SK-N-SH (cell line): ENCODE data around the gene APOL2. TPM values are rescaled to one million over a fixed set of nuclear protein-coding genes. Genes with fewer than 3 reads are reported as not detected.
"Not testable (repeated sequence)": the region's sequence is repeated elsewhere in the genome, so short reads cannot be mapped to it uniquely, and the experiment has no call there.

Experiments used
- CTCF ChIA-PET: fragments of 300-600, 350-600 bp; formaldehyde crosslinking; extraction: SDS; loops from one replicate; lab custom pipeline; 2021; lab: Yijun Ruan, JAX
- POLR2A ChIA-PET: fragments of 350-600 bp; sonication (Branson Sonifier 250); formaldehyde crosslinking; extraction: SDS; loops from one replicate; lab custom pipeline; 2020; ENCODE audit warnings: antibody characterized with exemption, inconsistent platforms; lab: Yijun Ruan, JAX
- DNase-seq: peaks from one replicate; pipeline ENCODE4 v3.0.0; 2012
- H2AFZ ChIP-seq: fragments of 200-600 bp; sonication (generic); 2 replicates; pipeline ENCODE4 v1.8.1; 2016; ENCODE audit warnings: antibody characterized with exemption, mild to moderate bottlenecking, low read depth
- H3F3A ChIP-seq: fragments of 200-600 bp; sonication (generic); replicated peaks from 2 replicates; pipeline ENCODE3; 2016; ENCODE audit warnings: antibody characterized with exemption, mild to moderate bottlenecking; ENCODE audit not compliant: insufficient read depth
- H3K27ac ChIP-seq, 2 experiments: fragments of 200-500 bp in 1 of 2; fragments of 200-600 bp in 1 of 2; sonication (Bioruptor generic) in 1 of 2; sonication (generic), shearing (Covaris generic) in 1 of 2; 2 replicates each; pipeline versions ENCODE4 v1.5.1 to v1.6.1; 2014 to 2016; ENCODE audit warnings: low read depth in 2 of 2, inconsistent platforms in 1 of 2, low read length in 1 of 2, mild to moderate bottlenecking in 1 of 2, mixed read lengths in 1 of 2
- H3K27me3 ChIP-seq: fragments of 200-600 bp; sonication (generic), shearing (Covaris generic); 2 replicates; pipeline ENCODE4 v1.6.1; 2016; ENCODE audit warnings: mixed run types; ENCODE audit not compliant: insufficient read depth
- H3K36me3 ChIP-seq, 2 experiments: fragments of 200-500 bp in 1 of 2; fragments of 200-600 bp in 1 of 2; sonication (Bioruptor generic) in 1 of 2; sonication (generic) in 1 of 2; replicated peaks in 1 of 2; 2 replicates each; pipeline versions ENCODE3 to v1.5.1; 2014 to 2016; ENCODE audit warnings: low read length in 1 of 2, mild to moderate bottlenecking in 1 of 2; ENCODE audit not compliant: insufficient read depth in 2 of 2, control insufficient read depth in 1 of 2
- H3K4me1 ChIP-seq, 2 experiments: fragments of 200-500 bp in 1 of 2; fragments of 200-600 bp in 1 of 2; sonication (Bioruptor generic) in 1 of 2; sonication (generic), shearing (Covaris generic) in 1 of 2; 2 replicates each; pipeline versions ENCODE4 v1.5.1 to v1.6.1; 2014 to 2016; ENCODE audit warnings: low read depth in 1 of 2, low read length in 1 of 2, mixed run types in 1 of 2; ENCODE audit not compliant: insufficient read depth in 2 of 2, control insufficient read depth in 1 of 2
- H3K4me2 ChIP-seq: fragments of 200-600 bp; sonication (generic), shearing (Covaris generic); 2 replicates; pipeline ENCODE4 v1.6.1; 2017; ENCODE audit warnings: mixed run types
- H3K4me3 ChIP-seq, 2 experiments: fragments of 200-500 bp in 1 of 2; fragments of 200-600 bp in 1 of 2; sonication (Bioruptor generic) in 1 of 2; sonication (generic), shearing (Covaris generic) in 1 of 2; 2 replicates each; pipeline versions ENCODE4 v1.5.1 to v1.8.1; 2014 to 2016; ENCODE audit warnings: low read depth in 2 of 2, inconsistent platforms in 1 of 2, low read length in 1 of 2, mild to moderate bottlenecking in 1 of 2, mixed read lengths in 1 of 2, moderate library complexity in 1 of 2
- H3K79me2 ChIP-seq: fragments of 200-600 bp; sonication (generic); 2 replicates; pipeline ENCODE4 v1.8.1; 2017; ENCODE audit warnings: mild to moderate bottlenecking; ENCODE audit not compliant: insufficient read depth
- H3K9ac ChIP-seq: fragments of 200-600 bp; sonication (generic); 2 replicates; pipeline ENCODE4 v1.6.1; 2017; ENCODE audit warnings: mixed run types
- H3K9me2 ChIP-seq: fragments of 200-600 bp; sonication (generic); 2 replicates; pipeline ENCODE4 v1.6.1; 2017; ENCODE audit warnings: mixed run types
- H3K9me3 ChIP-seq: fragments of 200-600 bp; sonication (generic); 2 replicates; pipeline ENCODE4 v1.6.1; 2017; ENCODE audit warnings: mixed run types, mild to moderate bottlenecking, moderate library complexity
- H4K20me1 ChIP-seq: fragments of 200-600 bp; sonication (generic); 2 replicates; pipeline ENCODE4 v1.6.1; 2017; ENCODE audit warnings: mild to moderate bottlenecking, mixed run types; ENCODE audit not compliant: insufficient read depth
- CHD2 ChIP-seq: fragments of 150-350 bp; IDR thresholded peaks from 2 replicates; pipeline ENCODE4 v1.6.1; 2018; ENCODE audit warnings: low read length; ENCODE audit not compliant: partially characterized antibody
- MEF2A ChIP-seq: IDR thresholded peaks from 2 replicates; pipeline ENCODE4 v1.4.0; 2012; ENCODE audit warnings: low read depth, borderline replicate concordance
- MXI1 ChIP-seq: IDR thresholded peaks from 2 replicates; pipeline ENCODE4 v1.6.1; 2012; ENCODE audit warnings: mild to moderate bottlenecking, low read depth, low read length, improper control_type of control experiment
- TCF12 ChIP-seq: IDR thresholded peaks from 2 replicates; pipeline ENCODE4 v1.4.0; 2012
- WGBS: methylation state at CpG from one replicate; pipeline ENCODE4 v1.1.6; 2017; ENCODE audit warnings: low lambda C conversion rate; 5-methylcytosine and 5-hydroxymethylcytosine counted together
- polyA plus RNA-seq, 3 experiments: library from polyadenylated mRNA; depleted of rRNA; stranded (reverse); fragments of >200 nt; gene quantifications; 2 replicates each; pipeline ENCODE4 v1.2.3, GENCODE V29; 2012

Gene APOL2
- polyA plus RNA-seq, 1 of the 3 experiments (the other 2 are of a cell fraction), result 8.3 TPM

- CTCF ChIA-PET, result interaction anchor here (2.9 kb wide), 1 partner anchor 73 kb away, joined by 9 read pairs; no protein-coding TSS in a partner anchor
- Histone ChIP-seq H3K4me3 (no peak overlapping the region), H3F3A (no peaks in the 10 kb centered on the region), H3K27ac (no peak overlapping the region), H3K9ac (no peak overlapping the region), H3K79me2 (no peaks in the 10 kb centered on the region), H2AFZ (no peak overlapping the region), H4K20me1 (no peaks in the 10 kb centered on the region), H3K9me3 (no peaks in the 10 kb centered on the region), H3K27me3 (no peaks in the 10 kb centered on the region), H3K9me2 (no peaks in the 10 kb centered on the region), H3K4me2 (no peak overlapping the region), H3K36me3 (no peaks in the 10 kb centered on the region), H3K4me1 (peaks cover 0 to 26% of the 10 kb centered on the region in 2 experiments; a peak in 1 of 4 replicates)
- DNase-seq, result no peak
- no peak for TF ChIP-seq MEF2A
- no peak for TF ChIP-seq TCF12
- POLR2A ChIA-PET, result no interaction called here
- 53% methylated on average over 6 of the region's 8 CpGs for WGBS
These were observed 35.2 kb downstream of the APOL2 start for GRCh38 chr22:36204001-36204631.

DNA sequence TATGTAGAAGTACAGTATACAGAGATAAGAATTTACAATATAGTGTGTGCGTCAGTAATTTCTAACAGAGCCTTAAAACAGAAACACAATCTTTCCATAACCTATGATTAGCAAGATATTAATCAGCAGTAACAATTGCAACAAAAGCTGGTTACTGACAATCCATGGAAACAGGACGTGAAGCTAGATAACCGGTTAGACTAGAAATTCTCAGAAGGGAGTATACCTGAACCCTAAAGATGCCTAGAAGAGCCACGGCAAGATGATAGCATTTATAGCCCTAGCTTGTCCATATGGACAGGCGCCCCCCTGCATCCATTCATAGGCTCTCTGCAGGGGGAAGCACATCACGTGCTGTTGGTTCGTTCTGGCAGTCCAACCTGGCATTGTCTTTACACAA is 35.9 kb downstream of the APOL2 start:
- not testable (repeated sequence) for H4K20me1 ChIP-seq, H3K9me3 ChIP-seq, H3F3A ChIP-seq, H3K79me2 ChIP-seq, H3K9ac ChIP-seq, H3K27ac ChIP-seq, H3K36me3 ChIP-seq, DNase-seq, H3K4me3 ChIP-seq, H3K27me3 ChIP-seq, H3K9me2 ChIP-seq, H3K4me2 ChIP-seq, H2AFZ ChIP-seq
- peaks cover 0 to 33% of the 10 kb centered on the region in 2 experiments; a peak in 1 of 4 replicates for H3K4me1 ChIP-seq
- CTCF ChIA-PET, result interaction anchor here (1.2 to 2.9 kb wide), 3 partner anchors 21 to 83 kb away, joined by 3 to 11 read pairs (median 9); no protein-coding TSS in a partner anchor
- POLR2A ChIA-PET, result interaction anchor here (0.6 kb wide), 1 partner anchor 173 kb away, joined by 3 read pairs; no protein-coding TSS in a partner anchor
- 89% methylated on average over 7 of the region's 7 CpGs for WGBS

GRCh38 chr22:36202906-36203305 is 36.4 kb downstream of the APOL2 start:
- not testable (repeated sequence) for H3K9ac ChIP-seq, H2AFZ ChIP-seq, H3K4me3 ChIP-seq, H4K20me1 ChIP-seq, H3K36me3 ChIP-seq, H3F3A ChIP-seq, H3K27ac ChIP-seq, H3K4me2 ChIP-seq, H3K27me3 ChIP-seq, H3K79me2 ChIP-seq, H3K9me3 ChIP-seq, H3K9me2 ChIP-seq
- DNase-seq, result peak; percentile 32
- ChIA-PET CTCF (interaction anchor here (1.0 to 2.9 kb wide), 6 partner anchors 14 to 83 kb away, joined by 3 to 11 read pairs (median 4); no protein-coding TSS in a partner anchor), POLR2A (interaction anchor here (0.6 kb wide), 1 partner anchor 172 kb away, joined by 3 read pairs; no protein-coding TSS in a partner anchor)
- WGBS, result 72% methylated on average over 8 of the region's 8 CpGs
- H3K4me1 ChIP-seq, result peaks cover 2 to 38% of the 10 kb centered on the region in 2 experiments; a peak in 2 of 4 replicates

- H2AFZ ChIP-seq, result no peak within 1 kb of the TSS
These were observed 37.6 kb downstream of the APOL2 start, which contains the start of gene APOL4 for GRCh38 chr22:36201630-36202319. Gene APOL4 (minus strand): TSS chr22:36201809. CDS start chr22:36201734, 75 bp downstream.

DNA sequence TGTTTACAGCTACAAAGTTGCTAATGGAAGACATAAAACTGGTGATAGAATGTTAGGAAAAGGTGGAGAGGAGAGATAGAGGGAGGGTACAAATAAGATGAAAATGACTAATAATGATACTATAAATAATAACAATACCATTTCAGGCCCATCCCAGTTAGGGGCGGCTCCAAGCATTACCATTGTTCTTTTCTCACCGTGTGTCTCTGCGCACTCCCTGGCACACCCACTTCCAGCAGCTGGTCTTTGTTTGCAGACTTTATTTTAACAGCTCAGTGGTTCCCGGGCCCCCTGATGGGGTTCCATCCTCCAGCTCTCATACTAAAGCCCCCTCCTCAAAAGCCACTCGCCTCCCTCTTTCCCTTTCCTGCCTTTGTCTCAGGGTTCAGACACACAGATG is 38.3 kb downstream of the APOL2 start:
- H2AFZ ChIP-seq, H3F3A ChIP-seq, H3K79me2 ChIP-seq, CTCF ChIA-PET, DNase-seq, H4K20me1 ChIP-seq, H3K9me3 ChIP-seq, H3K36me3 ChIP-seq, POLR2A ChIA-PET, H3K4me2 ChIP-seq, H3K27me3 ChIP-seq, H3K9ac ChIP-seq, H3K9me2 ChIP-seq: not testable (repeated sequence)
- peak overlapping the region in 1 of 2 experiments; percentile 92; a peak in 2 of 4 replicates for H3K27ac ChIP-seq
- peak overlapping the region in 1 of 2 experiments; percentile 38; a peak in 1 of 4 replicates for H3K4me3 ChIP-seq
- 83% methylated on average over 1 of the region's 5 CpGs for WGBS
- peaks cover 10 to 56% of the 10 kb centered on the region in 2 experiments; a peak in 2 of 4 replicates for H3K4me1 ChIP-seq

More at GRCh38 chr22:36201630-36202319, 37.6 kb downstream of the APOL2 start, which contains the start of gene APOL4:
- Histone ChIP-seq H3K36me3 (no peaks in the 10 kb centered on the region), H4K20me1 (no peaks in the 10 kb centered on the region), H3K79me2 (no peaks in the 10 kb centered on the region), H3K9ac (no peak within 1 kb of the TSS), H3K9me3 (no peaks in the 10 kb centered on the region), H3K27ac (peak within 1 kb of the TSS in 1 of 2 experiments; percentile 92; a peak in 2 of 4 replicates), H3K4me3 (peak within 1 kb of the TSS in 1 of 2 experiments; percentile 38; a peak in 1 of 4 replicates), H3K4me1 (peaks cover 10 to 50% of the 10 kb centered on the region in 2 experiments; a peak in 2 of 4 replicates), H3F3A (no peaks in the 10 kb centered on the region), H3K27me3 (no peaks in the 10 kb centered on the region), H3K9me2 (no peaks in the 10 kb centered on the region), H3K4me2 (no peak within 1 kb of the TSS)
- TF ChIP-seq CHD2 (no peak), MXI1 (peak; percentile 46; the same call in 1 of the 2 replicates)
- 67% methylated on average over 10 of the region's 13 CpGs for WGBS
- peak; percentile 61 for DNase-seq
- ChIA-PET CTCF (interaction anchor here (1.1 to 2.9 kb wide), 5 partner anchors 19 to 84 kb away, joined by 3 to 11 read pairs (median 4); partner anchors contain the start of gene APOL2), POLR2A (no interaction called here)
